GM18511 (cell line): ENCODE data around the gene CYP19A1.

ENCODE experiments used
- ATAC-seq: cut with Tn5 transposase; IDR thresholded peaks from one replicate; pipeline ENCODE4 v1.9.1; 2021; ENCODE audit warnings: mild to moderate bottlenecking, moderate library complexity; ENCODE audit not compliant: unreplicated experiment

CYP19A1 gene

GRCh38 chr15:51328926-51329325, 9.5 kb downstream of the CYP19A1 start:
- ATAC-seq, result no peak

DNA sequence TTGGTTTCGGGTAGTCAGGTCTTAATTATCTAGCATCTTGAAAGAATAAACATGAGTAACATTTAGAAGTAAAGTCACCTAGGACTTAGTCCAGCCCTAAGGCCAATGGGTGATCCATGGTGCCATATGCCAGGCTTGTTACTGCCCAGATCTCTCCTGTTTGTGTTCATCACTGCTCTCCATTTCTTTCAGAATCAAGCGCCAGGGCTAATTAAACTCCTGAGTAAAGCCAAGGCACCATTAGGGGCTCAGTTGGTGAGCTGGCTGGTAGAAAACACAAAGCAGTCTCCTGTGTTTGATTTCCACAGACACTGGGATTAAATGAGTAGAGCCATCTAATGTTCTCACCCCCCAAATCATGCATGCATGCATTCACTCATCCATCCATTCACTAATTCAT, 11.3 kb downstream of the CYP19A1 start:
- no peak for ATAC-seq

DNA sequence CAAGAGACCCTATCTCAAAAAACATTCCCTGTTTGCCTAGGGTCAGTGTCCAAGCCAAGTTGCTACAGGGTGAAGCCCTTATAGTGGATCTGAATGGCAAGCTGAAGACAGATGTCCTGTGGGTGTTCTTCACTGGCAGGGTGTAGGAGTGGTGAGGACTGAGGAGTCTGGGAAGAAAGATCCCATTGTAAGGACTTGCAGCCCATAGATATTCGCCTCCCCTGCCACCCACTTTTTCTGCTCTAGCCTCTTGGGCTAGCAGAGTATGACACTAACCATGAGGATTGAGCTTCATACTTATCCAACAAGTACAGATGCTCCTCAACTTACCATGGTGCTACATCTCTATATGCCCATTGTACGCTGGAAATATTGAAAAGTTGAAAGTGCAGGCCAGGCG, 13.2 kb downstream of the CYP19A1 start:
- ATAC-seq, result no peak

- no peak for ATAC-seq
Observed at GRCh38 chr15:51323749-51324148, 14.6 kb downstream of the CYP19A1 start.

DNA sequence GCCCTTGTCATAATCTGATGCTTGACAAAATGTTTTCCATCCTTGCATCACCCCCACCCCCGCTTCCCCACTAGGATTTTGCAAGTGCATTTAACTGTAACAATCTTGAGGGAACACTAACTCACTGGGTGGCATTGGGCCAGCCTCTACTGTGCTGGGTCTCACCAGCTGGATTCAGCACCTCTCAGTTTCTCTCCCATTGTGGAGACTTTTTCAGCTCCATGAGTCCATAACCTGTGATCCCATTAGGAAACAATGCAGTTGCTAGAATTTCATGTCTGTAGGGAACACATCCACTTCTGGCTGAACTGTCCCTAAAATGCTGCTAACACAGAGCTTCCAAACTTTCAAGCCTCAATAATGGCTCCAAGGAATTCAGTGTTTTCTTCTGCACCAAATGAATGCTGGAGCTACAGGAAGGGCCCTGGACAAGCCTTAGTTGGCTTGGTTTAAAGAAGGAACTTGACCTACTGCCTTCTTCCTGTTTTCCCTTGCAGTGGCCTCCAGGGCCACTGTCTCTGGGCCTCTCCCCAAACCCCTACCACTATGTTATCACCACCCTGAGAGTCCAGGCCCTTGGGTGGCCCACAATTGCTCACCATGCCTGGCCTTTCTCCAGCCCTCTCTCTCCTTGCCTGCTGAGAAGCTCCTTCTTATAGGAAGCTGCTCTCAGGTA, 15.6 kb downstream of the CYP19A1 start:
- ATAC-seq, result no peak

GRCh38 chr15:51321316-51321715, 17.1 kb downstream of the CYP19A1 start:
- no peak for ATAC-seq

DNA sequence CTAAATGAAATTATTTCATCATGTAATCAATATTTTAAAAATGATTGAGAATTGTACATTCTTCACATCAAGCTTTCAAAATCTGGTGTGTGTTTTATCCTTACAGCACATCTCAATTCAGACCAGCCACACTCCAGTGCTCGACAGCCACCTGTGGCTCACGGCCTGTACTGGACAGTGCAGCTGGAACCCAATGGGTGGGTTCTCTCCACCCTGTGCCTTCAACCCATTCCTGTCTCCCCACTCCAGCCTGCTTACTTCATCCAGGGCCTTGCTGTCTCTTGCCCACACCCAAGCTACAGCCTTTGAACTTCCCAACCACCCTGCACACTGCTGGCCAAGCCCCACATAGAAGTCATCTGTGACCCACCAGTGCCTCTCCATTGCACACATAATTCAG, 17.6 kb downstream of the CYP19A1 start:
- no peak for ATAC-seq

GRCh38 chr15:51319539-51319938, 18.9 kb downstream of the CYP19A1 start:
- ATAC-seq, result no peak

GRCh38 chr15:51318382-51319150, 19.8 kb downstream of the CYP19A1 start:
- no peak for ATAC-seq

DNA sequence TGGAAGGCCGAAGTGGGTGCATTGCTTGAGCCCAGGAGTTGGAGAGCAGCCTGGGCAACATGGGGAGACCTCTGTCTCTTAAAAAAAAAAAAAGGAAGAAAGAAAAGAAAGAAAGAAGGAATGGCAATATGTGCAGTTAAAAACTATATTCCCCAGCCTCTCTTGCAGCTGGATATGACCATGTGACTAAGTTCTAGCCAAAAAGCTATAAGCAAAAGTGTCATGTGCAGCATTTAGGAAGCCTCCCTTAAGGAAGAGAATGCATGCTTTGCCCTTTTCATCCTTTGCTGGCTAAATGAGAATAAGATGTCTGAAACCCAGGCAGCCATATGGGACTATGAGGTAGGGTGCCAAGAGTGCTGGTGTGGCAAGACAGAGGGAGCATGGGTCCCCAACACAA, 21.8 kb downstream of the CYP19A1 start:
- ATAC-seq, result no peak

DNA sequence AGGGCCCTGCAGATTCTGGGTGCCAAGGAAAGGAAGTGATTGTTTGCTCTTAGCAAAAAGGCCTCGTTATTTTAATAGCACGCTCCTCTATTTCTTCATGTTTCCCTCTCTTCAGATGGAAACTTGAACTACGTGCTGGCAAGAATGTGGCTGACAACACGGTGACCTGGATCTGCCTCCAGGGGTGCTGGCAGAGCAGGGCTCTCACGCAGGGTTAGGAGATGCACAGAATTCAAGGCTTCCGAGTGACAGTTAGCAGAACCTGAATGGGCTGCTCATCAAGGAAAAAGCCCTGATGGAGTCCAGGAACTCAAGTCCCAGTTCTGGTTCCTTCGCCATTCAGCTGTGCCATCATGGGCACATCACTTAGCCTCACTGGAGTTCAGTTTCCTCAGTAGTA, 22.7 kb downstream of the CYP19A1 start:
- no peak for ATAC-seq

- no peak for ATAC-seq
Observed at GRCh38 chr15:51314391-51315337, 23.7 kb downstream of the CYP19A1 start.

- no peak for ATAC-seq
Observed at GRCh38 chr15:51313644-51314280, 24.6 kb downstream of the CYP19A1 start.

- no peak for ATAC-seq
Observed at GRCh38 chr15:51313074-51313393, 25.4 kb downstream of the CYP19A1 start.

DNA sequence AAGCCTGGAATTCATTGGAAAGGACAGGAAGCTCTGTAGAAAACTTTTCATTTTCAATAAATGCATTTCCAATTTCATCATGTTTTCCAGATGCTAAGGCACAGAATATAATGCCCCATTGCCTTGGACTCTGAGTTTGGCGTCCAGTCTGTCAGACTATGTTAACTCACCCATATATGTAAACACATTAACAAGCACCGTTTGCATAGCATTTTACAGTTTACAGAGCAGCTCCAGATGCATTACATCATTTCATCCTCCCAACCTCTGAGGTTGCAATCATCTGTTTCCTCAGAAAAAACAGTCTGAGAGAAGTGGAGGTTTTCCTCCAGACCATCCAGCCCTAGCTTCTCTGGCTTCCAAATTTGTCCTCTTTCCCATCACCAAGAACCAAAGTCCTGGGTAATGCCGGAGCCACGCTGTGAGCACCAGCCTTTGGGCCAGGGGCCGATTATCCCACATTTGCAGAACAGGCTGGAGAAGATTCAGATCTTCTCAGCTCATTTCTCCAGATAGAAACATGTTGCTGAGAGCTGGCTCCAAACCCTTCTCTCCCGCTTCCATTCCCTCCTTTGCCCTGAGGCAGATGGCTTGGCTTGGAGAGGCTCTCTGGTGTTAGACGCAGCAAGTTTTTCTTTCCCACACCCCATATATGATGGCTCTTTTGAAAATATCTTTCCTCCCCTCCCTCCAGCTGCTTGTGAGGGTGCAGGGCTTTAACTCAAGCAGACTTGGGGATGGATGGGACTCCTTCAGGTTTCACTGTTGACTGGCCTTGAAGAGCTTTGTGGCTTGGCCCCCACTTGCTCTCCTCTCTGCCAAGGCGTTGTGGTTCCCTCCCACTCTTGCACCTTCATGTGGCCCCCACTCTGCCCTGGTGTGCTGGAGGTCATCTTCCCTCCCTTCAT, 26.0 kb downstream of the CYP19A1 start:
- no peak for ATAC-seq

DNA sequence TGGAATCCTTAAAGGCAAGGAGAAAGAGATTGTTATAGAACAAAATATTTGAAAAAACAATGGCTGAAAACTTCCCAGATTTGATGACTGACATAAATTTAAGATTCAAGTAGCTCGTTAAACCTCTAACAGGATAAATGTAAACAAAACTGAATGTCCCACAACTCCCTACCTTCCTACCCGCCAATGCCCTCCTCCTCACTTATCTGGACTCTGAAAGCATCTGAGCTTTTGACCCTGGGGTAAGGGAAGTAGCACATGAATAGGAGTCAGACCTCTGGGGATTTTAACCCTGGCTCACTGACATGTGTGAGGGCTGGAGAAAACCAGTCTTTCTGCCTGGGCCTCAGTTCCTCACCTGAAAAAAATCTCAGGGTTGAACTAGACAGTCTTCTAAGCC, 26.9 kb downstream of the CYP19A1 start:
- ATAC-seq, result no peak

GRCh38 chr15:51310064-51310463, 28.3 kb downstream of the CYP19A1 start:
- no peak for ATAC-seq

DNA sequence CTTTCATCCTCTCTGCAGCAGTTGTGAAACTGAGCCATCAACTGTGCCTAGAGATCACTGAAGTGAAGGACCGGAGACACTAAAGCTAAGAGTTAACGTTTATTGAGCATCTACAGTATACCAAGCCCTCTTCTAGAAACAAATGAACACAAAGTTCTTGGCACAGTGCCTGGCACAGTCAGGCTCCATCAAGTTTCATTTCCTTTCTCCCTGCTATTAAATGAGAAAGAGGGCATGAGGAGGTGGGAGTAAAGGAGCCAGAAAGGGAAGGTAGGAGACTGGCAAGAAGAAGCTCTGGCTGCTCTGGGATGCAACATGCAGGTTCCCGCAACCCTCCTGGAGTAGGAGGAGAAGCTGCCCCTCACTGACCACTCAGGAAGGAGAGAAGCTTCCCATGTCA, 30.6 kb downstream of the CYP19A1 start:
- no peak for ATAC-seq

- no peak for ATAC-seq
Observed at GRCh38 chr15:51307325-51307724, 31.1 kb downstream of the CYP19A1 start.

DNA sequence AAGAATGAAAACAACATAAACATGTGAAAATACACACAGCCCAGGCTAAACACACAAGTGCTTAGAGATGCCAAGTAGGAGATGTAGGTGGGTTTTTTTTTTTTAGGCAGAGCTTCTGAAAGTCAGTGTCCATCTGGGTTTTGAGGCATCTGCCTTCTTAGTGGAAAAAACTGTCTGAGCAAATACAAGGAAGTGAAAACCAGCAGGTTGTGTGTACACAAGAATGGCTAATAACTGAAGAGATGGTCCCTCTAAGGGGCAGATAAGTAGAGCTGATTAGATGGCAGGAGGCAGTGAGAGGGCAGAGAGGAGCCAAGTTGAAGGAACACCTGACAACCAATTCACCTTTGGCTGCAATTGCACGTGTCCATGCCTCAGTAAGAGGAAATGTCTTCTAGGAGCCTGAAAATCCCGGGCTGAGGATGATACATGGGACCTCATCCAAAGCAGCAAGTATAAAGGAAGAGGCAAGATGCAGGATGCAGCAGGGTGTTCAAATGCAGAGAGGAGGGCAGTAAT, 34.9 kb downstream of the CYP19A1 start:
- peak; percentile 79 for ATAC-seq
